ENCODE results near the gene SEC14L1.
"Not testable (repeated sequence)": the region's sequence is repeated elsewhere in the genome, so short reads cannot be mapped to it uniquely, and the experiment has no call there.

Gene SEC14L1

GRCh38 chr17:77153999-77154586 is 13.3 kb downstream of the SEC14L1 start:
- no peak for TF ChIP-seq CTCF (IDR thresholded peaks at IDR 0.05; ENCODE audit: borderline replicate concordance, insufficient read depth, low read depth, low read length)
- H3K4me3 ChIP-seq (ENCODE audit: low read depth, low read length) = no peak overlapping the region

- no peak overlapping the region for H3K4me3 ChIP-seq (ENCODE audit: low read depth, low read length)
- no peak for TF ChIP-seq CTCF (IDR thresholded peaks at IDR 0.05; ENCODE audit: borderline replicate concordance, insufficient read depth, low read depth, low read length)
These were observed 14.4 kb downstream of the SEC14L1 start for GRCh38 chr17:77155125-77155524.

- H3K4me3 ChIP-seq (ENCODE audit: low read depth, low read length) = not testable (repeated sequence)
These were observed 17.0 kb downstream of the SEC14L1 start for GRCh38 chr17:77157766-77158165.

- H3K4me3 ChIP-seq (ENCODE audit: low read depth, low read length) = no peak overlapping the region
- no peak for TF ChIP-seq CTCF (IDR thresholded peaks at IDR 0.05; ENCODE audit: borderline replicate concordance, insufficient read depth, low read depth, low read length)
These were observed 19.5 kb downstream of the SEC14L1 start for GRCh38 chr17:77160091-77160874.

- TF ChIP-seq CTCF (IDR thresholded peaks at IDR 0.05; ENCODE audit: borderline replicate concordance, insufficient read depth, low read depth, low read length) = no peak
- H3K4me3 ChIP-seq (ENCODE audit: low read depth, low read length) = no peak overlapping the region
These were observed 20.2 kb downstream of the SEC14L1 start for GRCh38 chr17:77160875-77161530.

- TF ChIP-seq CTCF (IDR thresholded peaks at IDR 0.05; ENCODE audit: borderline replicate concordance, insufficient read depth, low read depth, low read length) = no peak
- H3K4me3 ChIP-seq (ENCODE audit: low read depth, low read length) = no peak overlapping the region
These were observed 21.2 kb downstream of the SEC14L1 start for GRCh38 chr17:77161953-77162352.

- no peak for TF ChIP-seq CTCF (IDR thresholded peaks at IDR 0.05; ENCODE audit: borderline replicate concordance, insufficient read depth, low read depth, low read length)
These were observed 22.2 kb downstream of the SEC14L1 start for GRCh38 chr17:77163001-77163400.

More at GRCh38 chr17:77163001-77163400, 22.2 kb downstream of the SEC14L1 start:
- H3K4me3 ChIP-seq (ENCODE audit: low read depth, low read length) = no peak overlapping the region

All from GM12875 (cell line).